ENCODE measurements around the gene COL7A1. TPM values are rescaled to one million over a fixed set of nuclear protein-coding genes. Genes with fewer than 3 reads are reported as not detected.

Gene COL7A1
- total and polyA plus RNA-seq, 10 donors = 8.6 to 144 (median 25.6) TPM

GRCh38 chr3:48595526-48596121 is 495 bp upstream of the COL7A1 start:
- 34 to 70% (median 47%) methylated on average over 5 to 10 of the region's 10 CpGs for WGBS, 5 donors
- no peak overlapping the region for H3K4me3 ChIP-seq
- intact Hi-C loops (cut with DNase I; ENCODE audit: low total_unique reads) = no loop called here
- peak overlapping the region in 5 of 8 donors; percentile 14 to 79 (median 75) for H3K27ac ChIP-seq
- peaks cover 3 to 41% (median 36%) of the 10 kb centered on the region in 6 donors for H3K36me3 ChIP-seq
- DNase-seq = no peak
- no peaks in the 10 kb centered on the region for H3K9me3 ChIP-seq
- TF ChIP-seq CTCF (IDR thresholded peaks at IDR 0.05 in 8 of 11, conservative IDR thresholded peaks at IDR 0.05 in 3 of 11) (no peak), POLR2AphosphoS5 (IDR thresholded peaks at IDR 0.05) (peak in 2 of 3 donors; percentile 14 to 32)
- peaks cover 0 to 50% (median 16%) of the 10 kb centered on the region in 7 donors for H3K27me3 ChIP-seq (replicated peaks in 1 of 7)
- H3K4me1 ChIP-seq = peaks cover 0 to 46% (median 25%) of the 10 kb centered on the region in 6 donors

- Histone ChIP-seq H3K36me3 (peaks cover 0 to 30% (median 25%) of the 10 kb centered on the region in 6 donors), H3K4me3 (peak overlapping the region in 6 of 8 donors; percentile 3 to 52 (median 16)), H3K27ac (peak overlapping the region in 5 of 8 donors; percentile 48 to 79 (median 75)), H3K9me3 (no peaks in the 10 kb centered on the region), H3K27me3 (replicated peaks in 1 of 7) (peaks cover 0 to 55% (median 16%) of the 10 kb centered on the region in 7 donors), H3K4me1 (peaks cover 0 to 46% (median 23%) of the 10 kb centered on the region in 6 donors)
- peak in 2 of 3 donors; percentile 66 to 67 for TF ChIP-seq POLR2AphosphoS5 (IDR thresholded peaks at IDR 0.05)
- TF ChIP-seq POLR2A (IDR thresholded peaks at IDR 0.05) = no peak
- DNase-seq = no peak
- intact Hi-C loops (cut with DNase I; ENCODE audit: low total_unique reads) = no loop called here
- 26 to 42% (median 39%) methylated on average over 30 to 39 of the region's 39 CpGs for WGBS, 5 donors
Measured at GRCh38 chr3:48594417-48595049, 596 bp downstream of the COL7A1 start.

- Histone ChIP-seq H3K27me3 (replicated peaks in 1 of 7) (peaks cover 0 to 66% (median 19%) of the 10 kb centered on the region in 7 donors), H3K4me3 (no peak overlapping the region), H3K27ac (no peak overlapping the region), H3K9me3 (no peaks in the 10 kb centered on the region), H3K4me1 (peaks cover 0 to 39% (median 22%) of the 10 kb centered on the region in 6 donors), H3K36me3 (peaks cover 0 to 18% (median 13%) of the 10 kb centered on the region in 6 donors)
- no peak for DNase-seq
- no peak for TF ChIP-seq POLR2AphosphoS5 (IDR thresholded peaks at IDR 0.05)
- TF ChIP-seq POLR2A (IDR thresholded peaks at IDR 0.05) = no peak
- TF ChIP-seq CTCF (IDR thresholded peaks at IDR 0.05 in 8 of 11, conservative IDR thresholded peaks at IDR 0.05 in 3 of 11) = no peak
- WGBS, 5 donors = 82 to 96% (median 91%) methylated on average over 7 to 9 of the region's 9 CpGs
- intact Hi-C loops (cut with DNase I; ENCODE audit: low total_unique reads) = no loop called here
Measured at GRCh38 chr3:48593337-48593736, 1.8 kb downstream of the COL7A1 start.

- H3K9me3 ChIP-seq = no peaks in the 10 kb centered on the region
- H3K36me3 ChIP-seq = peaks cover 0 to 12% (median 6%) of the 10 kb centered on the region in 6 donors
- intact Hi-C loops (cut with DNase I; ENCODE audit: low total_unique reads) = no loop called here
- 84 to 93% (median 87%) methylated on average over 20 to 21 of the region's 21 CpGs for WGBS, 5 donors
- H3K27ac ChIP-seq = no peak overlapping the region
- H3K4me1 ChIP-seq = peaks cover 0 to 35% (median 18%) of the 10 kb centered on the region in 6 donors
- TF ChIP-seq CTCF (IDR thresholded peaks at IDR 0.05 in 8 of 11, conservative IDR thresholded peaks at IDR 0.05 in 3 of 11) = no peak
- no peak for TF ChIP-seq POLR2AphosphoS5 (IDR thresholded peaks at IDR 0.05)
- no peak for TF ChIP-seq POLR2A (IDR thresholded peaks at IDR 0.05)
- DNase-seq = no peak
- H3K27me3 ChIP-seq (replicated peaks in 1 of 7) = peaks cover 0 to 73% (median 19%) of the 10 kb centered on the region in 7 donors
- no peak overlapping the region for H3K4me3 ChIP-seq
Measured at GRCh38 chr3:48592519-48593087, 2.5 kb downstream of the COL7A1 start.
